ENCODE measurements around the gene MED10. TPM values are rescaled to one million over a fixed set of nuclear protein-coding genes. Genes with fewer than 3 reads are reported as not detected.
"Not testable (repeated sequence)": the region's sequence is repeated elsewhere in the genome, so short reads cannot be mapped to it uniquely, and the experiment has no call there.

MED10 gene
- total RNA-seq, 2 experiments from 2014 or later = 57.1 to 59.1 TPM

- no peaks in the 10 kb centered on the region for H3K27me3 Mint-ChIP-seq
- H3K4me1 Mint-ChIP-seq = peaks cover 13% of the 10 kb centered on the region
- peaks cover 35% of the 10 kb centered on the region for H3K36me3 Mint-ChIP-seq
- no peak for DNase-seq
- no peaks in the 10 kb centered on the region for H3K9me3 Mint-ChIP-seq
- H3K27ac Mint-ChIP-seq = no peak overlapping the region
- H3K4me3 Mint-ChIP-seq = no peak overlapping the region
Measured at GRCh38 chr5:6370580-6370979, 7.8 kb downstream of the MED10 start.

GRCh38 chr5:6365977-6366590 lies 12.3 kb downstream of the MED10 start:
- Mint-ChIP-seq H3K9me3 (no peaks in the 10 kb centered on the region), H3K4me1 (no peaks in the 10 kb centered on the region), H3K27ac (no peak overlapping the region), H3K36me3 (peaks cover 24% of the 10 kb centered on the region), H3K4me3 (no peak overlapping the region), H3K27me3 (no peaks in the 10 kb centered on the region)
- DNase-seq = no peak

- peaks cover 24% of the 10 kb centered on the region for H3K36me3 Mint-ChIP-seq
- no peak overlapping the region for H3K27ac Mint-ChIP-seq
- peaks cover 3% of the 10 kb centered on the region for H3K4me1 Mint-ChIP-seq
- no peaks in the 10 kb centered on the region for H3K9me3 Mint-ChIP-seq
- H3K4me3 Mint-ChIP-seq = no peak overlapping the region
- no peak for DNase-seq
- H3K27me3 Mint-ChIP-seq = no peaks in the 10 kb centered on the region
Measured at GRCh38 chr5:6365142-6365976, 13.0 kb downstream of the MED10 start.

- not testable (repeated sequence) for DNase-seq, H3K4me3 Mint-ChIP-seq, H3K9me3 Mint-ChIP-seq, H3K27ac Mint-ChIP-seq, H3K27me3 Mint-ChIP-seq
- peaks cover 12% of the 10 kb centered on the region for H3K4me1 Mint-ChIP-seq
- H3K36me3 Mint-ChIP-seq = peaks cover 22% of the 10 kb centered on the region
Measured at GRCh38 chr5:6363454-6364011, 14.8 kb downstream of the MED10 start.

- H3K27ac Mint-ChIP-seq = no peak overlapping the region
- no peak for DNase-seq
- H3K36me3 Mint-ChIP-seq = peaks cover 27% of the 10 kb centered on the region
Measured at GRCh38 chr5:6362846-6363245, 15.5 kb downstream of the MED10 start.

GRCh38 chr5:6361101-6361500 lies 17.2 kb downstream of the MED10 start:
- Mint-ChIP-seq H3K9me3 (no peaks in the 10 kb centered on the region), H3K27ac (no peak overlapping the region), H3K27me3 (no peaks in the 10 kb centered on the region), H3K4me1 (peaks cover 12% of the 10 kb centered on the region), H3K4me3 (no peak overlapping the region), H3K36me3 (peaks cover 25% of the 10 kb centered on the region)
- no peak for DNase-seq

More at GRCh38 chr5:6362846-6363245, 15.5 kb downstream of the MED10 start:
- Mint-ChIP-seq H3K9me3 (no peaks in the 10 kb centered on the region), H3K4me3 (no peak overlapping the region), H3K4me1 (peaks cover 12% of the 10 kb centered on the region), H3K27me3 (no peaks in the 10 kb centered on the region)

GRCh38 chr5:6360323-6361072 lies 17.8 kb downstream of the MED10 start:
- Mint-ChIP-seq H3K27me3 (no peaks in the 10 kb centered on the region), H3K36me3 (peaks cover 25% of the 10 kb centered on the region), H3K27ac (peak overlapping the region; percentile 77), H3K4me1 (peaks cover 12% of the 10 kb centered on the region), H3K4me3 (no peak overlapping the region), H3K9me3 (no peaks in the 10 kb centered on the region)
- DNase-seq = no peak

GRCh38 chr5:6359555-6360322 lies 18.6 kb downstream of the MED10 start:
- H3K4me1 Mint-ChIP-seq = peaks cover 12% of the 10 kb centered on the region
- no peaks in the 10 kb centered on the region for H3K27me3 Mint-ChIP-seq
- peaks cover 25% of the 10 kb centered on the region for H3K36me3 Mint-ChIP-seq
- DNase-seq = no peak
- no peak overlapping the region for H3K4me3 Mint-ChIP-seq
- no peaks in the 10 kb centered on the region for H3K9me3 Mint-ChIP-seq
- peak overlapping the region; percentile 77 for H3K27ac Mint-ChIP-seq

GRCh38 chr5:6358434-6358820 lies 19.9 kb downstream of the MED10 start:
- H3K4me1 Mint-ChIP-seq = peaks cover 12% of the 10 kb centered on the region
- no peak for DNase-seq
- no peaks in the 10 kb centered on the region for H3K9me3 Mint-ChIP-seq
- H3K27ac Mint-ChIP-seq = no peak overlapping the region
- no peaks in the 10 kb centered on the region for H3K27me3 Mint-ChIP-seq
- H3K4me3 Mint-ChIP-seq = no peak overlapping the region
- peaks cover 24% of the 10 kb centered on the region for H3K36me3 Mint-ChIP-seq

GRCh38 chr5:6357817-6358433 lies 20.4 kb downstream of the MED10 start:
- not testable (repeated sequence) for H3K4me3 Mint-ChIP-seq, H3K27ac Mint-ChIP-seq, DNase-seq, H3K9me3 Mint-ChIP-seq, H3K27me3 Mint-ChIP-seq
- Mint-ChIP-seq H3K4me1 (peaks cover 12% of the 10 kb centered on the region), H3K36me3 (peaks cover 20% of the 10 kb centered on the region)

GRCh38 chr5:6356578-6357164 lies 21.7 kb downstream of the MED10 start:
- Mint-ChIP-seq H3K4me3 (no peak overlapping the region), H3K36me3 (peaks cover 14% of the 10 kb centered on the region), H3K4me1 (peaks cover 18% of the 10 kb centered on the region), H3K9me3 (no peaks in the 10 kb centered on the region), H3K27me3 (no peaks in the 10 kb centered on the region), H3K27ac (no peak overlapping the region)
- DNase-seq = no peak

GRCh38 chr5:6355294-6355693 lies 23.1 kb downstream of the MED10 start:
- H3K36me3 Mint-ChIP-seq = peaks cover 12% of the 10 kb centered on the region
- no peaks in the 10 kb centered on the region for H3K9me3 Mint-ChIP-seq
- no peak for DNase-seq
- H3K27me3 Mint-ChIP-seq = no peaks in the 10 kb centered on the region
- peaks cover 14% of the 10 kb centered on the region for H3K4me1 Mint-ChIP-seq
- H3K4me3 Mint-ChIP-seq = no peak overlapping the region
- H3K27ac Mint-ChIP-seq = no peak overlapping the region

GRCh38 chr5:6354848-6355247 lies 23.5 kb downstream of the MED10 start:
- no peak for DNase-seq
- H3K36me3 Mint-ChIP-seq = peaks cover 12% of the 10 kb centered on the region
- no peak overlapping the region for H3K27ac Mint-ChIP-seq
- H3K27me3 Mint-ChIP-seq = no peaks in the 10 kb centered on the region
- H3K4me3 Mint-ChIP-seq = no peak overlapping the region
- peaks cover 10% of the 10 kb centered on the region for H3K4me1 Mint-ChIP-seq
- no peaks in the 10 kb centered on the region for H3K9me3 Mint-ChIP-seq
